Adrenal gland (tissue), 19 donors: ENCODE results near the gene MRPL45. TPM values are rescaled to one million over a fixed set of nuclear protein-coding genes. Genes with fewer than 3 reads are reported as not detected.
"Not testable (repeated sequence)": the region's sequence is repeated elsewhere in the genome, so short reads cannot be mapped to it uniquely, and the experiment has no call there.

ENCODE experiments used
- DNase-seq, 7 donors: peaks; one replicate each; pipeline ENCODE4 v3.0.0-alpha.2; 2019 to 2020
- H3K27ac ChIP-seq, 5 donors: fragments of 200-600 bp; sonication (generic) in 4 of 5; 1 replicate in 3 of 5; 2 replicates in 2 of 5; pipeline versions ENCODE4 v1.5.1 to v1.8.0; 2016 to 2020; ENCODE audit warnings: mild to moderate bottlenecking in 1 of 5
- H3K27me3 ChIP-seq: fragments of 200-600 bp; 2 replicates; pipeline ENCODE4 v1.8.0; 2021
- H3K36me3 ChIP-seq, 2 donors: fragments of 200-600 bp; replicated peaks in 1 of 2; 1 replicate in 1 of 2; 2 replicates in 1 of 2; pipeline versions ENCODE4 v1.5.1 to v1.8.0; 2018 to 2022
- H3K4me1 ChIP-seq, 2 donors: fragments of 200-600 bp; replicated peaks in 1 of 2; 1 replicate in 1 of 2; 2 replicates in 1 of 2; pipeline versions ENCODE4 v1.5.1 to v1.8.0; 2018 to 2021
- H3K4me3 ChIP-seq, 4 donors: fragments of 200-600 bp; sonication (generic) in 3 of 4; one replicate each; pipeline ENCODE4 v1.5.1; 2016 to 2018
- H3K9me3 ChIP-seq, 3 donors: fragments of 200-600 bp; sonication (generic) in 1 of 3; replicated peaks in 1 of 3; 1 replicate in 2 of 3; 2 replicates in 1 of 3; pipeline versions ENCODE4 v1.5.1 to v1.8.0; 2016 to 2021
- POLR2A ChIP-seq, 2 donors: fragments of 450-650 bp; IDR thresholded peaks; one replicate each; pipeline ENCODE4 v1.6.1; 2017; ENCODE audit warnings: antibody characterized with exemption in 2 of 2, mild to moderate bottlenecking in 2 of 2, moderate library complexity in 1 of 2
- WGBS, 4 donors: extraction: QIAGEN DNeasy Blood & Tissue Kit in 2 of 4; methylation state at CpG; one replicate each; pipeline versions ENCODE4 v1.1.5 to v1.1.7; 2013 to 2017; 5-methylcytosine and 5-hydroxymethylcytosine counted together
- intact Hi-C, 2 donors: fragments of 100-400 bp; cut with DNase I; formaldehyde crosslinking; loops; one replicate each; pipeline versions ENCODE4 v1.14.1 to v1.15.0; 2022 to 2023
- long read RNA-seq, 10 donors: library from polyadenylated mRNA in 3 of 10; unstranded in 2 of 10; stranded (forward) in 1 of 10; transcript quantifications; one replicate each; pipeline ENCODE4 v2.0.0 and lab custom pipeline, GENCODE V29; 2021 to 2026
- polyA plus RNA-seq, 3 donors: library from polyadenylated mRNA; stranded (reverse); fragments of 200-250 nt in 2 of 3; fragments of 350-450 nt in 1 of 3; fragmentation: Illumina TruSeq in 1 of 3; extraction: RNeasy Lipid Tissue Mini Kit (QIAGEN cat#74804) in 1 of 3; gene quantifications; one replicate each; pipeline ENCODE4 v1.2.3, GENCODE V29; 2013 to 2014
- total RNA-seq, 9 donors: library from RNA; depleted of rRNA in 4 of 9; stranded (reverse); fragments of >200 nt in 4 of 9; fragments of 120-200 nt in 1 of 9; fragmentation: NEBNext Ultra II Directional in 1 of 9; extraction: Animal tissue kit (Norgen Biotek cat#: 25700) in 1 of 9; gene quantifications; one replicate each; pipeline versions ENCODE4 v1.1.0 to v1.2.4, GENCODE V29; 2013 to 2023
- donor health status: healthy with polysubstance abuse.
- donor health status: Bipolar disorder and iron deficiency.
- donor health status: DM: yes; HTN: yes; CAD: no.
- donor health status: DM: no; HTN: no; CAD: no.
- donor health status: DM: no; HTN: no; CAD: no.
- donor health status: DM: yes; HTN: yes; CAD: no.

MRPL45 gene
- total RNA-seq (10 to 100 TPM; 25.4 to 62.8 (median 40.4) TPM), polyA plus RNA-seq (10 to 100 TPM; 12.7 to 48.5 (median 14.3) TPM)
- long read RNA-seq, donor 1, transcript MRPL45-203 (8 exons, 1,705 nt) = major isoform, 27 of 36 reads
- long read RNA-seq, donor 1, partial matches to known transcripts = 8 of 36 reads
- long read RNA-seq, donor 1, other reads (novel, unspliced or antisense) = 0 of 36 reads
- long read RNA-seq, donor 2, transcript MRPL45-203 (8 exons, 1,705 nt) = major isoform, 14 of 24 reads
- long read RNA-seq, donor 2, partial matches to known transcripts = 10 of 24 reads
- long read RNA-seq, donor 2, other reads (novel, unspliced or antisense) = 0 of 24 reads
- long read RNA-seq, donor 3, transcript MRPL45-203 (8 exons, 1,705 nt) = major isoform, 14 of 27 reads
- long read RNA-seq, donor 3, partial matches to known transcripts = 13 of 27 reads
- long read RNA-seq, donor 3, other reads (novel, unspliced or antisense) = 0 of 27 reads
- long read RNA-seq, donor 4, transcript MRPL45-203 (8 exons, 1,705 nt) = major isoform, 28 of 31 reads
- long read RNA-seq, donor 4, partial matches to known transcripts = 1 of 31 reads
- long read RNA-seq, donor 4, other reads (novel, unspliced or antisense) = 0 of 31 reads
- long read RNA-seq, donor 5, transcript MRPL45-203 (8 exons, 1,705 nt) = major isoform, 59 of 63 reads
- long read RNA-seq, donor 5, partial matches to known transcripts = 2 of 63 reads
- long read RNA-seq, donor 5, other reads (novel, unspliced or antisense) = 2 of 63 reads
- long read RNA-seq, donor 6, transcript MRPL45-203 (8 exons, 1,705 nt) = major isoform, 27 of 28 reads
- long read RNA-seq, donor 6, partial matches to known transcripts = 1 of 28 reads
- long read RNA-seq, donor 6, other reads (novel, unspliced or antisense) = 0 of 28 reads
- long read RNA-seq, donor 7, transcript MRPL45-203 (8 exons, 1,705 nt) = major isoform, 6 of 6 reads
- long read RNA-seq, donor 7, partial matches to known transcripts = 0 of 6 reads
- long read RNA-seq, donor 7, other reads (novel, unspliced or antisense) = 0 of 6 reads
- long read RNA-seq, donor 8, transcript MRPL45-203 (8 exons, 1,705 nt) = major isoform, 16 of 23 reads
- long read RNA-seq, donor 8, partial matches to known transcripts = 7 of 23 reads
- long read RNA-seq, donor 8, other reads (novel, unspliced or antisense) = 0 of 23 reads
- long read RNA-seq, donor 9, transcript MRPL45-203 (8 exons, 1,705 nt) = major isoform, 19 of 19 reads
- long read RNA-seq, donor 9, partial matches to known transcripts = 0 of 19 reads
- long read RNA-seq, donor 9, other reads (novel, unspliced or antisense) = 0 of 19 reads
- long read RNA-seq, donor 10, transcript MRPL45-203 (8 exons, 1,705 nt) = major isoform, 6 of 6 reads
- long read RNA-seq, donor 10, partial matches to known transcripts = 0 of 6 reads
- long read RNA-seq, donor 10, other reads (novel, unspliced or antisense) = 0 of 6 reads

GRCh38 chr17:38296834-38297517 is at the start of gene MRPL45:
TSS of gene MRPL45 (plus strand) at chr17:38297168. CDS start at chr17:38297184, 16 bp downstream.
- 1 to 2% (median 1%) methylated on average over 37 to 48 of the region's 48 CpGs for WGBS, 4 donors
- peaks cover 0 to 10% of the 10 kb centered on the region in 2 donors for H3K36me3 ChIP-seq
- H3K27ac ChIP-seq = peak within 1 kb of the TSS in 4 of 5 donors; percentile 41 to 72 (median 48)
- intact Hi-C loops, H3K27me3 ChIP-seq, H3K9me3 ChIP-seq, H3K4me1 ChIP-seq: not testable (repeated sequence)
- peak; percentile 97 to 98 (median 98) for DNase-seq
- H3K4me3 ChIP-seq = peak within 1 kb of the TSS in 1 of 4 donors; percentile 45

GRCh38 chr17:38253191-38253590 is 43.8 kb upstream of the MRPL45 start:
- H3K9me3 ChIP-seq, H3K27ac ChIP-seq, H3K36me3 ChIP-seq, DNase-seq, intact Hi-C loops, H3K27me3 ChIP-seq, H3K4me1 ChIP-seq, H3K4me3 ChIP-seq: not testable (repeated sequence)
- WGBS, 4 donors = 91 to 96% (median 95%) methylated on average over 8 to 9 of the region's 14 CpGs

GRCh38 chr17:38254357-38254756 is 42.6 kb upstream of the MRPL45 start:
- H3K9me3 ChIP-seq, intact Hi-C loops, DNase-seq, H3K4me3 ChIP-seq, H3K27me3 ChIP-seq, H3K36me3 ChIP-seq, H3K4me1 ChIP-seq: not testable (repeated sequence)
- WGBS, 4 donors = 41 to 57% (median 46%) methylated on average over 2 of the region's 2 CpGs
- peak overlapping the region in 1 of 5 donors; percentile 21 for H3K27ac ChIP-seq

- intact Hi-C loops, H3K4me1 ChIP-seq, H3K27me3 ChIP-seq, H3K36me3 ChIP-seq, H3K9me3 ChIP-seq: not testable (repeated sequence)
- TF ChIP-seq POLR2A (IDR thresholded peaks at IDR 0.05) = peak in 1 of 2 donors; percentile 8
- WGBS, 4 donors = 0% methylated on average over 19 to 44 of the region's 73 CpGs; no CpG with 5 or more reads in 2 of the 4 donors
- peak overlapping the region in 3 of 5 donors; percentile 51 to 80 (median 66) for H3K27ac ChIP-seq
- peak overlapping the region in 1 of 4 donors; percentile 82 for H3K4me3 ChIP-seq
- DNase-seq = peak; percentile 86 to 95 (median 90)
Measured at GRCh38 chr17:38257013-38257621, 39.9 kb upstream of the MRPL45 start.

GRCh38 chr17:38265974-38266506 is 30.9 kb upstream of the MRPL45 start:
- WGBS, 4 donors = 75 to 100% (median 86%) methylated on average over 1 of the region's 1 CpG
- H3K9me3 ChIP-seq, H3K36me3 ChIP-seq, intact Hi-C loops, H3K4me3 ChIP-seq, H3K27ac ChIP-seq, H3K27me3 ChIP-seq, DNase-seq, H3K4me1 ChIP-seq: not testable (repeated sequence)

GRCh38 chr17:38266571-38266970 is 30.4 kb upstream of the MRPL45 start:
- H3K4me3 ChIP-seq, H3K9me3 ChIP-seq, DNase-seq, intact Hi-C loops, H3K4me1 ChIP-seq, H3K27ac ChIP-seq, H3K27me3 ChIP-seq, H3K36me3 ChIP-seq: not testable (repeated sequence)
- WGBS, 4 donors = 93 to 98% (median 94%) methylated on average over 9 to 17 of the region's 17 CpGs

- intact Hi-C loops, H3K4me3 ChIP-seq, DNase-seq, H3K9me3 ChIP-seq, H3K36me3 ChIP-seq, H3K27ac ChIP-seq, H3K4me1 ChIP-seq, H3K27me3 ChIP-seq: not testable (repeated sequence)
- WGBS, 4 donors = 47 to 72% (median 60%) methylated on average over 2 to 3 of the region's 3 CpGs
Measured at GRCh38 chr17:38268138-38268537, 28.8 kb upstream of the MRPL45 start.

GRCh38 chr17:38269045-38269444 is 27.9 kb upstream of the MRPL45 start:
- H3K9me3 ChIP-seq, H3K27ac ChIP-seq, H3K36me3 ChIP-seq, intact Hi-C loops, H3K27me3 ChIP-seq, DNase-seq, H3K4me1 ChIP-seq, H3K4me3 ChIP-seq: not testable (repeated sequence)
- 64 to 78% (median 72%) methylated on average over 1 of the region's 1 CpG for WGBS, 4 donors

- DNase-seq, intact Hi-C loops: not testable (repeated sequence)
Measured at GRCh38 chr17:38269552-38269951, 27.4 kb upstream of the MRPL45 start.

More at GRCh38 chr17:38269552-38269951, 27.4 kb upstream of the MRPL45 start:
- H3K4me3 ChIP-seq, H3K4me1 ChIP-seq, H3K27ac ChIP-seq, H3K27me3 ChIP-seq, H3K9me3 ChIP-seq, H3K36me3 ChIP-seq: not testable (repeated sequence)
